ENCODE results near the gene CORO1C. TPM values are rescaled to one million over a fixed set of nuclear protein-coding genes. Genes with fewer than 3 reads are reported as not detected.
A peak's percentile ranks its signal among the peaks of the same experiment; 100 is the strongest.

The CORO1C gene
- total RNA-seq, 1 donor from 2014 or later = 307 TPM

DNA sequence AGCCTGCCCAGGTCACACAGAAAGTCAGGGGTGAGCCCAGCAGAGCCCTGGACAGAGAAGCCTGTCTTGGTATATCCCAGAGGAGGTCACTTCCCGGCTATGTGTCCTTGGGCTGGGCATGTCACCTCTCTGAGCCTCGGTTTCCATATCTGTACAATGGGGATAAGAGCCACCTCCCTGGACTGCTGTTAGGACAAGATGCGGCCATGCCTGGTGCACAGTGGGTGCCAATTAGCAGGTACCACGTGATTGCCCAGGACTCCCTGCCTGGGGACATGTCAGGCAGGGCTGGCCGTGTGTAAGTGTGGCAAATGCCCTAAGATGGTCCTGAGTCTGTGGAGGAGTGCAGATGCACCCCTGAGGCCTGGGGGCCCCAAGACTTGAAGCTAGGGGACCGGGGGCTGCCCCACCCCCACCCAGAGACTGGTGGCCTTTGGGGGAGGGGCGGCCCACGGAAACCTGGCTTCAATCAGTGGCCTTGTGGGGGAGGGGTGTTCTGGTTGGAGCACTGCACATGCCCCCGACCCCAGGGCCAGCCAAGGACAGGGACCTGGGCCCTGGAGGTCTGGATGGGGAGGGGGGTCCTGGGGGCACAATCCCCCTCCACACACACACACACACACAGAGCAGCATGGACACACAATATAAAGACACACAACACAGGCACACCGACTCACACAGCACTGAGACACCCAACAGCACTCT lies 134.3 kb downstream of the CORO1C start:
- Histone ChIP-seq H3K36me3 (no peaks in the 10 kb centered on the region), H3K27ac (peak overlapping the region; percentile 46), H3K4me1 (no peaks in the 10 kb centered on the region), H3K27me3 (ENCODE audit: low read depth) (no peaks in the 10 kb centered on the region), H3K9me3 (no peaks in the 10 kb centered on the region), H3K4me3 (peak overlapping the region; percentile 44)
- DNase-seq = no peak
- TF ChIP-seq, protein P1, sequence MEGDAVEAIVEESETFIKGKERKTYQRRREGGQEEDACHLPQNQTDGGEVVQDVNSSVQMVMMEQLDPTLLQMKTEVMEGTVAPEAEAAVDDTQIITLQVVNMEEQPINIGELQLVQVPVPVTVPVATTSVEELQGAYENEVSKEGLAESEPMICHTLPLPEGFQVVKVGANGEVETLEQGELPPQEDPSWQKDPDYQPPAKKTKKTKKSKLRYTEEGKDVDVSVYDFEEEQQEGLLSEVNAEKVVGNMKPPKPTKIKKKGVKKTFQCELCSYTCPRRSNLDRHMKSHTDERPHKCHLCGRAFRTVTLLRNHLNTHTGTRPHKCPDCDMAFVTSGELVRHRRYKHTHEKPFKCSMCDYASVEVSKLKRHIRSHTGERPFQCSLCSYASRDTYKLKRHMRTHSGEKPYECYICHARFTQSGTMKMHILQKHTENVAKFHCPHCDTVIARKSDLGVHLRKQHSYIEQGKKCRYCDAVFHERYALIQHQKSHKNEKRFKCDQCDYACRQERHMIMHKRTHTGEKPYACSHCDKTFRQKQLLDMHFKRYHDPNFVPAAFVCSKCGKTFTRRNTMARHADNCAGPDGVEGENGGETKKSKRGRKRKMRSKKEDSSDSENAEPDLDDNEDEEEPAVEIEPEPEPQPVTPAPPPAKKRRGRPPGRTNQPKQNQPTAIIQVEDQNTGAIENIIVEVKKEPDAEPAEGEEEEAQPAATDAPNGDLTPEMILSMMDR (IDR thresholded peaks at IDR 0.05) = no peak
- intact Hi-C loops (cut with DNase I) = no loop called here
- no peak for ATAC-seq

DNA sequence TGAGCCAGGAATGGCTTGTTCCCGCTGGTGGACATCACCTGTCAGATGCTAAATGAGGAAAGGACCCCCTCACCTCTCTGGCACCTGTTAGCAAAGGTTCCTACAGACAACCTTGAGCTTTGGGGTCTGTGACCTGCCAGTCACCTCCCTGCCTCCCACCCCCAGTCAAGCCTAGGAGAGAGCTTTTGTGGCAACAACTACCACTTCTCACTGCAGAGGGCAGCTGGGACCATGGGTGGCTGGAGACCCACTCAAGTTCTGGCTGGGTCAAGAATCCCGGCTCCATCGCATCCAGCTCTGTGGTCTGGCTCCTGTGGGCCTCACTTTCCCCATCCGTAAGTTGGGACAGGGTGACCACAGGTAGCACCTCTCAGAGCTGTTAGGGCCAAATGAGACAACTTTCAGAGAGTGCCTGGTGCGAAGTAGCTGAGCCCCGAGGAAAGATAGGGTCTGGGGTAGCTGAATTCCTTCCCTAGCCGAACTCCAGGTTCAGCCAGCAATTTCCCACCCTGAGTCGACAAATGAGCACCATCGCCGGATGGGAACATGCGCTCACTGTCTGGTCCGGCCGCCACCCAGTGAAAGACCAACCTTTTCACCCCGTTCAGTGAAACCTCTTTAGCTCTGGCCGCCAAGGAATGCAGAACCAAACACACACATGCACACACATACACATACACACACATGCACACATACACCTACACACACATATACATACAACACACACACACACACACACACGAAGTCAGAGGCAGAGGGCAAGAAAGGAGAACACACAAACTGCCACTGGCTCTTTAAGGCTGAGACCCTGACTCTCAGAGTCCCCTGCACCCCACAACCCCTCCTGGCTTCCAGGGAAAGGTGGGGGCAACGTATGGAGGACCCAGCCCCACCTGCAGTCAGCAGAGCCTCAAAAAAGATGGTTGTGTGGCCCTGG lies 135.3 kb downstream of the CORO1C start:
- H3K27ac ChIP-seq = no peak overlapping the region
- H3K36me3 ChIP-seq = no peaks in the 10 kb centered on the region
- TF ChIP-seq, protein P1 (IDR thresholded peaks at IDR 0.05) = no peak
- DNase-seq (no peak), ATAC-seq (no peak)
- intact Hi-C loops (cut with DNase I) = no loop called here
- H3K9me3 ChIP-seq = no peaks in the 10 kb centered on the region
- no peaks in the 10 kb centered on the region for H3K4me1 ChIP-seq
- no peaks in the 10 kb centered on the region for H3K27me3 ChIP-seq (ENCODE audit: low read depth)
- peak overlapping the region; percentile 44 for H3K4me3 ChIP-seq

Small RNA genes lying within 50 kb of the gene (microRNA-seq; reads per million reads assigned to microRNA genes)
- not detected for gene MIR4496 (ENCODE audit: borderline number of aligned reads)

Other genes starting within 250 kb of the CORO1C start
- 8.3 TPM for gene FICD, start 216.2 kb downstream of the CORO1C start, total RNA-seq
- 42.8 TPM for gene SART3, start 170.3 kb downstream of the CORO1C start, total RNA-seq
- gene ISCU, start 168.9 kb downstream of the CORO1C start, total RNA-seq = 133 TPM
- gene TMEM119, start 133.4 kb downstream of the CORO1C start, total RNA-seq = 13.4 TPM
- 59.9 TPM for gene SELPLG, start 97.6 kb downstream of the CORO1C start, total RNA-seq
- 45.6 TPM for gene SSH1, start 126.1 kb upstream of the CORO1C start, total RNA-seq
- not detected for gene DAO, start 148.6 kb upstream of the CORO1C start, total RNA-seq

All from lower lobe of right lung (tissue), 2 donors.